Mesodermal cell (in vitro differentiated cells): ENCODE data around the gene PSKH1.
"Not testable (repeated sequence)": the region's sequence is repeated elsewhere in the genome, so short reads cannot be mapped to it uniquely, and the experiment has no call there.

Experiments used
- H3K27ac ChIP-seq: 2 replicates; pipeline ENCODE4 v1.7.0; 2013; ENCODE audit warnings: mild to moderate bottlenecking, low read depth, low read length, moderate library complexity; ENCODE audit not compliant: severe bottlenecking
- H3K36me3 ChIP-seq: 2 replicates; pipeline ENCODE4 v1.7.1; 2013; ENCODE audit warnings: mild to moderate bottlenecking, low read length, moderate library complexity; ENCODE audit not compliant: control insufficient read depth, insufficient read depth
- H3K4me1 ChIP-seq: one replicate; pipeline ENCODE4 v1.7.1; 2013; ENCODE audit warnings: mild to moderate bottlenecking, low read length; ENCODE audit not compliant: insufficient read depth, control insufficient read depth, poor library complexity, severe bottlenecking
- H3K4me3 ChIP-seq: 2 replicates; pipeline ENCODE4 v1.7.0; 2013; ENCODE audit warnings: low read length, control low read depth, mild to moderate bottlenecking; ENCODE audit not compliant: insufficient read depth, poor library complexity, severe bottlenecking; ENCODE audit errors: extremely low read depth
- H3K9me3 ChIP-seq: 2 replicates; pipeline ENCODE4 v1.7.1; 2013; ENCODE audit warnings: mild to moderate bottlenecking, low read length, moderate library complexity; ENCODE audit not compliant: control insufficient read depth
- WGBS, 2 experiments: methylation state at CpG; one replicate each; pipeline ENCODE4 v1.1.5; 2013; ENCODE audit warnings: missing lambda C conversion rate in 2 of 2; ENCODE audit not compliant: insufficient coverage in 2 of 2; 5-methylcytosine and 5-hydroxymethylcytosine counted together

The PSKH1 gene

DNA sequence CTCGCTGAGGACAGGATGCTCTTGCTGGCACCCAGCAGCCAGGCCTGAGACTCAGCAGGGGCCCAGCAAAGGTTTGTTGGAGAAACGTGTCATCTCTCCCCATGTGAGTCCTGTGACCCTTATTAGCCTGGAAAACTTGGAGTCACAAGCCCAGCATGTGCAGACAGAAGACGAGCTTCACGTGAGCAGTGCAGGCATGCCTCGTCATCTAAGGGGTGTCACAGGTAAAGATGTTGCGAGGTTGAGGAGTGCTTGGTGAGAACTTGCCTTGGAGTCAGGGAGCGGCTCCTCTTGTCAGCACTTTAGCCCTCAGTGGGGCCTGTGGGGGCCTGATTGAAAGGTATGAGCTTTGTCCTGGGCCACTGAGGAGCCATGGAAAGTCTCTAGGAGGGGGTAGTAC lies 40.8 kb downstream of the PSKH1 start:
- Histone ChIP-seq H3K9me3 (no peaks in the 10 kb centered on the region), H3K27ac (no peak overlapping the region), H3K4me3 (no peak overlapping the region), H3K36me3 (peaks cover 18% of the 10 kb centered on the region), H3K4me1 (peaks cover 3% of the 10 kb centered on the region)
- WGBS, 2 experiments: 91 to 93% methylated on average over 7 of the region's 7 CpGs

DNA sequence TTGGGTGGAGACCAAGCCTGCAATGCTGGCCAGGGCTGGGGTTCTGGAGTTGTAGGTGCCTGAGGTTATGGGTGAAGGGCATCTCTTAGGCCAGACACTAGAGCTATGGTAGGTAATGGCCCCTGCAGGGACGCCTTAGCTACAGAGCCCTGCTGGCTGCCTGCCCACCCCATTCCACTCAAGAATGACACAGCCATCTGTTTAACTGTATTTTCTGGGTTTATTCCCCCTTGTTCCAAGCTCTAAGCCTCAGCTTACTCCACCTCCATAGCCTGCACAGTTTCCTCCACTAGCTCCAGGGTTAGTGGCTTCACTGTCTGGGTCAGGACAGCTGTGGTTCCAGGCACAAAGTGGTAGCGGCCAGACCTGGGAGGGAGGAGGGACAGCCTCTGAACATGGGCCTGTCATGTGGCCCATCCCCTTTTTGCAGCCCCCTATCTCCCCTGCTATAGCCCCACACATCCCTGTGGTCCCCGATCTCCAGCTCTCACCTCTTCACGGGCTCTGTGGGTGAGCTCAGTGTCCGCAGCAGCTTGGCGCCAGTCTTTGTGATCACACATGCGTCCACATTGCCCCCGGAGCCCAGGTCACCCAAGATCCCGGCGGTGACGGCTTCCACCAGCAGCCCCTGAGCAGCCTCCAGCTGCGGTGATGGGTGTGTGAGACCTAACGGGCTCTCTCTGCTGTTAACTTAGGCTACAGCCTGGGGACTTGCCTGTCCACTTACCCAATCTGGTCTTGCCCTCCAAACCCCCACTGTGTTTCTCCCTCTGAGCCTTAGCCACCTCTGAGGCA lies 41.4 kb downstream of the PSKH1 start:
- Histone ChIP-seq H3K4me3 (no peak overlapping the region), H3K9me3 (no peaks in the 10 kb centered on the region), H3K4me1 (peaks cover 3% of the 10 kb centered on the region), H3K36me3 (peaks cover 13% of the 10 kb centered on the region), H3K27ac (no peak overlapping the region)
- WGBS, 2 experiments: 58 to 62% methylated on average over 13 of the region's 13 CpGs

DNA sequence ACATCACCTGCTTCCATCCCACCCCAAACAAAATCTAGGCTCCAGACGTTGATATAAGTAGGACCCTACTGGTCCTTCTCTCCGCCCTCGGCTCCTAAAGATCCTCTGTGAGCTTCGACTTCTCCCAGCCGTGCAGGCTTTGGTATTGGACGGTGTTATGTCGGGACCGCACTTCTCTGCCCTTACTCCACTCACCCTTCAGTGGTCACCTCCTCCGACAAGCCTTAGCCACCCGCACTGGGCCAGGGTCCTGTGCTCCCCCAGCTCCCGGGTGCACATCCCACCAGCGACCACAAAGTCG lies 42.0 kb downstream of the PSKH1 start:
- WGBS, 2 experiments: 5 to 13% methylated on average over 7 to 13 of the region's 13 CpGs
- H3K4me1 ChIP-seq: peaks cover 3% of the 10 kb centered on the region
- no peak overlapping the region for H3K27ac ChIP-seq
- H3K36me3 ChIP-seq: peaks cover 13% of the 10 kb centered on the region
- no peaks in the 10 kb centered on the region for H3K9me3 ChIP-seq
- peak overlapping the region; percentile 86 for H3K4me3 ChIP-seq

DNA sequence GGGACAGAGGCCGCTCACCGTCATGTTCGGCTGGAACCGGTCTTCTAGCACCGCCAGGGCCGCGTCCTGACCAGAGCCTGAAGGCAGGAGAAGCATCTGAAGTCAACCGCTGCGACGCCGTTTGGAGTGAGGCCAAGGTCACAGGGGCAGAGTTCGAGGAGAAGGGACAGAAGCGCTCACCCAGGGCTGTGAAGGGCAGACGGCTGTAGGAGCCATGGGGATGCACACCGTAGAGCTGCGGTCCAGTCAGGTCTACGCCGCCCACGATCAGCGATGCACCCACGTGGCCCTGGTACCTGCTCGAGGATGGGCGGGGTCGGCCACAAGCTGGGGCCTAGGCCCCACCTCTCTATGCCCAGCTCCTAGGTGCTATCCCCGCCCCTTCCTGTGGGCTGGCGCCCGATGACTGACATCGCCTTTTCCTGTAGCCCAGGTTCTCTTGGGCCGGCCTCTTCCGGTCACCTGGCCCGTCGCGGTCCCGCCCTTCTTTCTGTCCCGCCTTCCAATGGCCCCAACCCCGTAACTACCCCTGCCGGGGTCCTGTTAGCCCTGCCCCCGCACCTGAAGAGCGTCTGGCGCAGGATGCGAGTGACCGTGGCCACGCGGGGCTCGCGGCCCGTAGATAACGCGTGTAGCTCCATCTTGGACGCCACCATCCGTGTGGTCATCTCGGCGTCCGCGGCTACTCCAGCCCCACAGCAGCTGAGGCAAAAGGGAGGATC lies 42.5 kb downstream of the PSKH1 start:
- Histone ChIP-seq H3K9me3 (no peaks in the 10 kb centered on the region), H3K27ac (peak overlapping the region; percentile 62), H3K36me3 (peaks cover 15% of the 10 kb centered on the region), H3K4me1 (peaks cover 3% of the 10 kb centered on the region), H3K4me3 (peak overlapping the region; percentile 86)
- 0 to 1% methylated on average over 38 to 53 of the region's 55 CpGs for WGBS, 2 experiments

DNA sequence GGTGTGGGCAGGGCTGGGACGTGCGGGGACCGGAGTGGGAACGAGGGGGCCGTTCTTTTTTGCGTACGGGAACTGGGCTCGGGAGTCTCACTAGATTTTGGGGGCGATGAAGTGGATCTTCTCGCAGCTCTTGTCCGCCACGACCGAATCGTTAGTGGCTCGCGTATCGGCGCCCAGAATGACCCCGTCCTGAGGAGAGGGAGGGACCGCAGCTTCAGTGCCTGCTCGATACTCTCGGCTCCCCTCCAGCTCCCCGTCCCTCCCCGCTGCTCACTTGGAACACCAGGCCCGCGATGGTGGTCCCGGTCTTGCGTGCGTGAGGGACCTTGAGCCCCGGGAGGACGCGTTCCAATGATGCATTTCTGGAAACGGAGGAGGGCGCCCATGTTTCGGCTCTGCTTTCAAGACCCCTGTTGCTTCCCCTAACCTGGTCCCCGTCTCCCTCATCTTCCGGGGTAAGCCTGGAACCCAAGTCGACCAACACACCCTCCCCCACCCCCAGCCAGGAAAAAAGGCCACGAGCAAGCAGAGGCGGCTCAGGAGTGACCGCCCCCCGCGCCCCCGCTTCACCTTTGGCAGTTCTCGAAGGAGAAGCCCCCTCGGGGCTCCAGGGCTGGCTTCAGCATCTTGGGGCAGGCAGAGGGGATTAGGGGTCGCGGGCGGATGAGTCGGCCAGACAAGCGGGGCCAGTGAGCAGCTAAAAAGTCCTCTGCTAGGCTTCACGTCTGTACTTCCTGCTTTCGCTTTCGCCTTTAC lies 43.2 kb downstream of the PSKH1 start, which contains the start of gene PSMB10:
PSMB10 (minus strand) TSS at position 727 of the 756 bp plus-strand sequence; CDS start at position 626, 101 bp downstream.
- Histone ChIP-seq H3K27ac (peak within 1 kb of the TSS; percentile 62), H3K4me3 (peak within 1 kb of the TSS; percentile 86), H3K36me3 (peaks cover 18% of the 10 kb centered on the region), H3K9me3 (no peaks in the 10 kb centered on the region), H3K4me1 (peaks cover 3% of the 10 kb centered on the region)
- WGBS, 2 experiments: 2 to 3% methylated on average over 45 to 53 of the region's 54 CpGs

DNA sequence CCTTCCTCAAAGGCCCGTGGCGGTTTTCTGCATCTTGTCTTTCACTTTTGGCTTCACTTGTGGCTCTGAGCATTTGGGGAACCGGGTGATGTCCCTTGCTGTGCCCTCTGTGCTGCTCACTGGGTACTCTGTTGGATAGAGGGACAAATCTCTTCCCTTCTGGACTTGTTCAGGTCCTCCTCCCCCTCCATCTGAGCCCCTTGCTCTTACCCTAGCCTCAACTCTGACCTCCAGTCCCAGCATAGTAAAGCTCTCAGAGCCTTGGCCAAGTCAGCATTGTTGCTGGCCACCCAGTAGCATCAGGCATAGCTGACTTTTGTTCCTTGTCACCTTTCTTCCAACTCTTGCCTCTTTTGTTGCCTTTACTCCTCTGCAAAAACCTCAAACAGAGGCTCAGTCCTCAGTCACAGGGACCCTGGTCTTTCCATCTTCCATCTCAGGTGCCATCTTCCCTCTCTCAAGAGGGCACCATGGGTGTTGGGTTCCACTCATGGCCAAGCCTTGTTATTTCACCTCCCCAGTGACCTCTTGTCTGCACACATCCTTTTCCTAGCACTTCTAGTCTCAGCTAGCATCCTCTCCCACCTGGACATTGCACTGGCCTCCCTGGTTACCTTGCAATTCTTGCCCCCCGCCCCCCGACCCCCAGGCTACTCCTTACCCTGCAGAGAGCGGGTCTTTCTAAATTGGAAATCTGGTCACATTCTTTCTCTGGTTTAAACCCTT lies 44.0 kb downstream of the PSKH1 start:
- WGBS, 2 experiments: 28 to 44% methylated on average over 3 to 4 of the region's 6 CpGs
- Histone ChIP-seq H3K27ac (no peak overlapping the region), H3K4me1 (peaks cover 3% of the 10 kb centered on the region)

DNA sequence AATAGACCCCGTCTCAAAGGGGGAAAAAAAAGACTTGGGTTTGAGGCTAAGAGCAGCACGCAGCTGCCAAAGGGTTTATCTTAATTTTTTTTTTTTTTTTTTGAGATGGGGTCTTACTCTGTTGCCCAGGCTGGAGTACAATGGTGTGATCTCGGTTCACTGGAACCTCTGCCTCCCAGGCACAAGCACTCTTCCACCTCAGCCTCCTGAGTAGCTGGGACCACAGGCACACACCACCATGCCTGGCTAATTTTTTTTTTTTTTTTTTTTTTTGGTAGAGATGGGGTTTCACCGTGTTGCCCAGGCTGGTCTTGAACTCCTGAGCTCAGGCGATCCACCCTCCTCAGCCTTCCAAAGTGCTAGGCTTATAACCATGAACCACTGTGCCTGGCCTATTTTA lies 44.7 kb downstream of the PSKH1 start:
- not testable (repeated sequence) for H3K27ac ChIP-seq, H3K4me1 ChIP-seq, H3K4me3 ChIP-seq, H3K9me3 ChIP-seq
- H3K36me3 ChIP-seq: peaks cover 32% of the 10 kb centered on the region
- 100% methylated on average over 1 to 2 of the region's 5 CpGs for WGBS, 2 experiments

More for the DNA sequence above, 44.0 kb downstream of the PSKH1 start:
- peak overlapping the region; percentile 86 for H3K4me3 ChIP-seq
- H3K36me3 ChIP-seq: peaks cover 26% of the 10 kb centered on the region
- H3K9me3 ChIP-seq: no peaks in the 10 kb centered on the region

DNA sequence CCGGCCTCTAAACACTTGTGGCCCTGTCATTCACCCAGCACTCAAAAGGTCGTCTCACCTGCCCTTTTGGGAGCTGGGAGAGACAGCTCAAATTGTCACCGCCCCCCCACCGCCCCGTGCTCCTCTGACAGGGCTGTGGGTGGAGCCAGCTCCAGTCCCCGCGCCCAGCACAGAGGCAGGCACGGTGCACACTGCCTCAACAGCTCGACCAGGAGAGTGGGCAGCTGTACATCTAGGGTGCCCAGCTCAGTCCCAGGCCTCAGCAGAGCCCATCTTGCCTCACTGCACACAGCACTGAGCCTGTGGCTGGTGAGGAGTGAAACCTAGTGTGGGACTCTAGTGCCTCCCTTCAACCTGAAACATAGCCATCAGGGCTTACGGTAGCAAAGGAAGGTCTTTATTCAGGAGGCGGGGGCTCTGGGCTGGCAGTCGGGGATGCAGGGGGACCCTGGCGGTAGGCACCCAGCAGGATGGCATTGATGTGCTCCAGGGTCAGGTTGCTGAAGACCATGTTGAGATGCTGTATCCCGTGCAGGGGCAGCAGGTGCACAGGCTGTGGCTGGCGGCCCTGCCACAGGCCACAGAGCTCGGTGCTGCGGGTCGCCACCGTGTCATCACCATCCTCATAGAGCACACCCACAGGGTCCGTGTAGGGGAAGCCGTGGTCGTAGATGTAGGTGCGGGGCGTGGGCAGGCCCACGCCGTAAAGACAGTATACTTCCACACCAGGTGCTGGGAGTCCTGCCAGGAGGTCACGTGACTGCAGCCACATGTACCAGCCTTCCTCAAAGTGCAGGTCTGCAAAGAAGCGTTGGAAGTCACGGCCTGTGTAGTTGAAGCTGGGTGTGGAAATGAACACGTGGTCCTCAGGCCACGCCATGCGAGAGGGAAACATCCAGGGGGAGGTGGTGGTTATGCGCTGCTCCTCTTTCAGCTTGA lies 46.7 kb downstream of the PSKH1 start:
- no peak overlapping the region for H3K4me3 ChIP-seq
- H3K9me3 ChIP-seq: no peaks in the 10 kb centered on the region
- H3K4me1 ChIP-seq: peaks cover under 1% of the 10 kb centered on the region
- 95 to 98% methylated on average over 29 to 32 of the region's 33 CpGs for WGBS, 2 experiments
- no peak overlapping the region for H3K27ac ChIP-seq
- peaks cover 53% of the 10 kb centered on the region for H3K36me3 ChIP-seq

DNA sequence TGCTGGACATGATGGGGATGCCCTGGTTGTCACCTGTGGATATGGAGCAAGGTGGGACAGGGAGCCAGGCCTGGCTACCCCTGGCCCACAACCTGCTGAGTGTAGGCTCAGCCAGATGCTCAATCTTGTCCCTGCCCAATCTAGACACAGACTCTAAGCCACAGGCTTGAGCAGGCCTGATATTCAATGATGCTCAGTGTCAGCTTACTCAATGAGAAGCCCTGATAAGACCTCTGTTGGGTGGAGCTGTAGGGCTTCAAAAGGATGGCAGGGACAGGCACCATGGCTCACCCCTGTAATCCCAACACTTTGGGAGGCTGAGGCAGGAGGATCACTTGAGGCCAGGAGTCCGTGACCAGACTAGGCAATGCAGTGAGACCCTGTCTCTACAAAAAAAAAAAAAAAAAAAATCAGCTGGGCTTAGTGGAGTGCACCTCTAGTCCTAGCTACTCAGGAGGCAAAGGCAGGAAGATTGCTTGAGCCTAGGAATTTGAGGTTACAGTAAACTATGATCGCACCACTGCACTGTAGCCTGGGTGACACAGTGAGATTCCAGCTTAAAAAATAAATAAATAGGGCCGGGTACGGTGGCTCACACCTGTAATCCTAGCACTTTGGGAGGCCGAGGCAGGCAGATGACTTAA lies 47.5 kb downstream of the PSKH1 start:
- H3K9me3 ChIP-seq: no peaks in the 10 kb centered on the region
- H3K4me3 ChIP-seq: no peak overlapping the region
- 83 to 88% methylated on average over 4 to 5 of the region's 5 CpGs for WGBS, 2 experiments
- H3K27ac ChIP-seq: no peak overlapping the region
- H3K4me1 ChIP-seq: no peaks in the 10 kb centered on the region
- H3K36me3 ChIP-seq: peaks cover 61% of the 10 kb centered on the region
